GM18861 (cell line): Measurements from ENCODE around the gene MEGF11.

Source experiments
- ATAC-seq: cut with Tn5 transposase; IDR thresholded peaks from one replicate; pipeline ENCODE4 v1.9.1; 2021; ENCODE audit not compliant: unreplicated experiment

The MEGF11 gene

DNA sequence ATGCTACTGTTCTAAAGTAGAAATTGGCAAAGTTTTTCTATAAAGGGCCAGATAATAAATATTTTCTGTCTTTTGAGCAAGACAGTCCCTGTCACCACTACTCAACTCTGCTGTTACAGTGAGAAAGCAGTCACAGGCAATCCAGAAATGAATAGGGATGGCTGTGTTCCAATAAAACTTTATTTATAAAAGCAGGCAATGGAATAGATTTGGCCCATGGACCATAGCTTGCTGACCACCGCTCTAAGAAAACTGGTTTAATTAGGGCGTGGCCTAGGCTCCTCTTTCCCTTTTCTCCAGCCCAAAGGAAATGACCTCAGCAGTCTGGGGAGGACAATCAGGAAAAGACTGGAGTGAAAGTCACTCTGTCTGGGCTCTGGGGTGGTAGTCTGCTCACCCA, 183.8 kb downstream of the MEGF11 start:
- ATAC-seq: no peak

DNA sequence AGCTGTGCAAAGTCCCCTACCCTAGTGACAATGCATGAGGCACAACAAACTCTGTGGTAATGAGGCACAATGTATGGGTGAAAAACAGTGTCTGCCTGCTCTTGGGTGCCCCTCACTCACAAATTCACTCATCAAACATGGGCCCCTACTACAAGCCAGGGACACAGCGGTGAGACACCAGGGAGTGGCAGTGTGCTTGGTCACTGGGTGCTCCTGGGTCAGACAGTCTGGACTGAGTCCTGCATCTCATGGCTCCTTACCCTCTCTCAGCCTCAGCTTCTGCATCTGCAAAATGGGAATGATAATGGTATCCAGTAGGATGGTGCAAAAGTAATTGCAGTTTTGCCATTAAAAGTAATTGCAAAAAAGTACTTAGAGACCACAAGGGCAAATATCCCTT, 184.7 kb downstream of the MEGF11 start:
- no peak for ATAC-seq

DNA sequence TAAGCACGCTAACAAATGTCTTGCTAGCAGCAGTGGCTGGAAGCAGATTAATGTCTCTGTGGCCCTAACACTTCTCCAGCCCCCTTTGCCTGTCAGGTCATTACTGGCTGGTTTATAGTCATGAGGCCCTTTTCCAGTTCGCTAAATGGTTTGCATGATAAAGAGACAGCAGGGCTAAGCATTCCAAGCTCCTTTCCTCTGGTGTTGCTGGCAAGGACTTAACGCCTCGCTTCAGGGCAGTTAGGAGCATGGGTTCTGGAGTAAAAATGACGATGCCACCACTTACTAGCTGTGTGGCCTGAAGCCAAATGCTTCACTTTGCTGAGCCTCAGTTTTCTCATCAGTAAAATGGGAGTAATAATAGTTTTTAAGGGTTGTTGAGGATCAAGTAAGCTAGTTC, 185.9 kb downstream of the MEGF11 start:
- no peak for ATAC-seq

DNA sequence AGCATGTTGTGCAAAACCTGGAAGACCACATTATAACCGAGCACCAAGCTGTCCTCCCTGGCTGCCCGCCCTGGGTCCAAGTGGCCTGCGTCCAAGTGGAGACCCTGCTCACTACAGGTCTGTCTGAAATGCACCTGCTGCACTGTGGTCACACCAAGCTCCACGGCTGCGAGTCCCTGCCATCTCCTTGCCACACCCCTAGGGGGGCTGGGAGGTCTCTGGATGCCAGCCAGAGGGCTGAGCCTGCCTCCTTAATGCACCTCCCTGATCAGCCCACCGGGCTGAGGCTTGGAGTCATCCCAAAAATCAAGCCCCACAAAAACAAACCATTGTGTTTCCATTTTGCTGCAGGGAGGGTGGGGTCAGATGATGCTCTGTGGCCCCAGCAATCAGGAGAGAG, 187.1 kb downstream of the MEGF11 start:
- no peak for ATAC-seq

DNA sequence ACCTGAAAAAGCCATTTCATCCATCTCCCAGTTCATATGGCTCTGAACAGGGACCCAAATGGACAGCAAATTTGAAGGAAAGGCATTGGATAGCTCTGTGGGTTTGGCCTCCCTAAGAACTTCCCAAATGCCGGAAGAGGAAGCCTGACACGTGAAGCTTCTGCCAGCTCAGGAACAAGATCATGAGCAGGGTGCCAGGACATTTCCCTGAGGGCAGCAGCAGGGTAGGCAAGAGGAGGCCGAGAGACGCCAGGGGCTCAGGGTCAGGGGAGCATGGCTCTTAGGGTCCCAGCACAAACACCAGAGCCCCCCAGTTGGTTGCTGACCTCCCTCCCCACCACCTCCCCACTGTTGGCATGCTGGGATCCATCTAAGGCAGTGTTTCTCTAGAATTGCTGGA, 187.5 kb downstream of the MEGF11 start:
- no peak for ATAC-seq

DNA sequence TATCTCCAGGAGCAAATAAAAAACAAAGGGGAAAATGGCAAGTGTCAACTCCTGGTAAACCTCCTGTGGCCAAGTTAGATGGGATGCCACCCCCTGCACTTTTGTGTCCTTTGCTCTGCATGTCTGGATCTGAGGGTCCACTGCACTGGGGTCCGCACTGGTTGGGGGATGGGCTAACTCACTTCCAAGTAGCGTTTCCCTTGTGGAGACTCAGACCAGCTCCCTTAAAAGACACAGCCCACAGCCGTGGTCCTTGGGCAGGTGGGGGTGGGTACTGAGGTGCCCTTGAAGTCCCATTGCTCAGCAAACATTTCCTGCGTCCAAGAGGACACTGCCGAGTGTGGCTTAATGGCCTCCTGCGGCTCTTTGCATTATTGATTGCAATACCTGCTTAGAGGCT, 188.2 kb downstream of the MEGF11 start:
- no peak for ATAC-seq

DNA sequence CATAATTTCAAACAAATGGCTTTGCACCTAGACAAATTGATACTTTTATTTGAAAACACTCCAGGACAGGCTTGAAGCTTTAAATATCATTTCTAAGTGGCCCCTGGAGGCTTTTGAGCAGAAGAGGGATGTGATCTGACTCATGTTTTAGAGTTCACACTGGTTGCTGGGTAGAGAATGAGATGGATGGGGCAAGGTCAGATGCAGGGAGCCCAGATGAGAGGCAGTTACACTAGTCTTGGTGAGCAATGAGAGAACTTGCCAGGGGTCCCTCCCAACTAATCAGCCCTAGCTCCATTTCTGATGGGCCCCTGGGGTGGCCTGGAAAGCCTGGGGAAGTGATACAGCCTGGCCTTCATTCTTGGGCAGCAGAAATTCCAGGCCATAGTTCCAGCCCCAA, 190.4 kb downstream of the MEGF11 start:
- ATAC-seq: no peak

DNA sequence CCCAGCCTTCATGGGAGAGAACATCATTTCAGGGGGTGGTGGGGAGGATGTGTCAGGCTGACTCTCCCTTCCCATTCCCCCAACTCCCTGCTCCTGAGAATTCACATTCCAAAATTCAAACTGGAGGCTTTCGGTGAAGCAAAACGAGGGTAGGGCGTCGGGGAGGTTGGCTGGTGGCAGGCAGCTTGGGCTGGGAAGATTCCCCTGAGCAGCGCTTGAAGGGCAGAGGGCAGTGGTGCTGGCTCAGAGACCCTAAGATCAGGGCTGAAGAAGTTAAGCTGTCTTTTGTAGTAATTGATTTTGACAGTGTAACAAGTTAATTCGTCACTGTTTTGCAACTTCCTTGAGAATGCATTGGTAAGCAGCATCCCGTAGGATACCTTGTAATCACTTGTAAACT, 196.5 kb downstream of the MEGF11 start:
- no peak for ATAC-seq

DNA sequence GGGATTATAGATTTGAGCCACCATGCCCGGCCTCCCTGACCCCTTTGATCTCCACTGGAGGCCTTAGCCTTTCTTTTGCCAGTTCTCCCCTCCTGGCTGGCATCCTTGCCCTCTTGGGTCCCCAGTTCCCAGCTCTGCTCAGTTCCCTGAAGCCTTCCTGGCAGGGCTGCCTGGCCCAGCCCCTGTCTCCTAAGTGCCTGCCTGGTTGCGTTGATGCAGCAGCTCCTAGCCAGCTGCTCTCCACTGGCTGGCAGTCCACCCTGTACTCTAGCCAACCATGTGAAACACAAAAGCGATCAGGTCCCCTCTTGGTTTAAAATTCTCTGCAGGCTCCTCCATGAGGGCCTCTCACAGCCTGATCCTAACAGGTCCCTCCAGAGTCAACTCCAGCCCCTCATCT, 199.6 kb downstream of the MEGF11 start:
- no peak for ATAC-seq

DNA sequence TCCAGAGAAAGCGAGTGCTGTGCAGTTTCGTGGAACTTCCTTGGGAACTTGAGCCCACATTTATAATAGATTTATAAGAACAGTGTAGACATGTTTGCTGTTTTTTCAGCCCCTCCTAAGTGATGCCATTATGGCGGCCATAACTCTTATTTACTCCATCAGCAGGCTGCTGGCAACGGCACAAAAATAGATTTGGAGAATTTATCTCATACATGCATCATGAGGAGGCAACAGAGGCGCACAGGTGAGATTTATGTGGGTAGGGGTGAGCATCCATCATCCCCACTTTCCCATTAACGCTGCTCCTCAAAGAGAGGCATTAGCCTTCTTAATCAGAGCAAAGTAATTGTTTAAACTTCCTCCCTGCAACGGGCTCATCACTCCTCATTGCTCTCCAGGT, 201.7 kb downstream of the MEGF11 start:
- no peak for ATAC-seq

DNA sequence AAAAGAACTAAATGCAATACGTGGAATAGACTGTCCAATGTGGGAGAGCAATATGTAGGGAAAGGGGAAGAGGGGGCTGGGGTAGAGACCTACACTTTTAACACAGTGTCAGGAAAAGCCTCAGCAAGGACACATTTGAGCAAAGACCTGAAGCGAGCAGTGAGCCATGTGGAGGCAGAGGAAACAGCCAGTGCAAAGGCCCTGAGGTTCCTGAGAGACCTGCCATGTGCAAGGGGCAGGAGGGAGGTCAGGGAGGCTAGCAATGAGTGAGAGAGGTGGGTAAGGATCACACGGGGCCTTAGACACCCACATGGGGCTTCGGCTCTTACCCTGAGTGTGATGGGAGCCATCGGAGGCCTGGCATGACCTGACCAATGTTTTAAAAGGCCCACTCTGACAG, 203.3 kb downstream of the MEGF11 start:
- ATAC-seq: no peak

DNA sequence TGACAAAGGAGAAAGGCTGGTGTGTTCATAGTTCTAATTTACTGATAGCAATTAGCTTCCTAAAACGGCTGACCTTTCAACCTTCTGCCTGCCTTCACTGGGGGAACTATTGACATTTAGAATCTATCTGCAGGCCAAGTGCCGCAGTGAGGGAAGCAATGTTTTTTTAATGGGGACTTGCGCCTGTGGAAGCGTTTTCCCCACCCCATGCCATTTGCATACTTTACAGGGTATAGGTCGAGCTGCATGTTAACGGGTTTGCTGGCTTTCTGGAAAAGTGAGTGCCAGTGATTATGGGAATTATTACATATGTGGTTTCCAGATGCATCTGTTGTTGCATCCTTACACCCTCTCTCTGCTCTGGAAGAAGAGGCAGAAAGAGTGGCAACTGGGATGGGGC, 204.2 kb downstream of the MEGF11 start:
- no peak for ATAC-seq

DNA sequence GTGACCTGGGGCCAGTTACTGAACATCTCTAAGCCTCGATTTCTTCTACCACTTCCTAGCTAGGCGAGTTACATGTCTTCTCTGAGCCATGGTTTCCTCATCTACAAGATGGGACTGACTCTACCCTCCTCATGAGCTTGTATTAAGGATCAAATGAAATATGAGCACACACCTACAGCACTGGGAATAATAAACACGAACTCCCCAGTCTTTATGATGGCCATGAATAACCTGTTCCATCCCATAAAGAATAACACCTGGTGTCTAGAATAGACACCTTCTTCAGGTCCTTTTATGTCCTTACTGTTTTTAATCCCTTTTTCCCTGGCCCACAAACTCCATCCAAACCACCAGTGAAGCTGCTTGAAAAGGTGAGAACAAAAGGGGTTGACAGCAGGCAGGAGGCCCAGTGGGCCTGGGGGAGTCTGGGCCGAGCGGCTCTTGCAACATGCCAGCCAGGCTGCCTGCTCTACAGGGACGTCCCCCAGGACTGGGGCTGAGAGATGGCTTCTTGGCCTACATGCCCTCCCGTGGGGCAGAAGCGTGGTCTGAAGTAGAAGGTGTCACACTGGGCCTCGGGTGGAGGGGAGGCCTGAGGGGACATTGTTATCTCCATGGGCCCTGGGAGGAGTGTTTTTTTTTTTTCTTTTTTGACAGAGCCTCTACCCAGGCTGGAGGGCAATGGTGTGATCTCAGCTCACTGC, 206.1 kb downstream of the MEGF11 start:
- ATAC-seq: no peak

DNA sequence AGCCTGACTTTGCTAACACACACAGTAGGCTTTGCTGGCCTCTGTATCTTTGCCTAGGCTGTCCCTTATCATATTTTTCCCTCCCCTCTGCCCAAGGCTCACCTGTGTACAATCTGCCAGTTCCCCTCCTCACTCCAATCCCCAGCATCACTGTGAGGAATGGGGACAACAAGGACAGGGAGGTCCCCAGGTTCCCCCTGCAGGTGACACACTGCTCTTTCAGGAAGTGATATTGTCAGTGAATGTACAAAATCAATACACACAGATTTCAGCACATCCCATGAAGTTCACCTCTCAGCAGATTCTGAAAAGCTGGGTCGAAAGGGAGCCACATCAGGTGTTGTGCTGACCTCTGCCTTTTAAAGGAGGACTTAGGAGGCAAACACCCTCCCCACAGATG, 206.8 kb downstream of the MEGF11 start:
- ATAC-seq: no peak

DNA sequence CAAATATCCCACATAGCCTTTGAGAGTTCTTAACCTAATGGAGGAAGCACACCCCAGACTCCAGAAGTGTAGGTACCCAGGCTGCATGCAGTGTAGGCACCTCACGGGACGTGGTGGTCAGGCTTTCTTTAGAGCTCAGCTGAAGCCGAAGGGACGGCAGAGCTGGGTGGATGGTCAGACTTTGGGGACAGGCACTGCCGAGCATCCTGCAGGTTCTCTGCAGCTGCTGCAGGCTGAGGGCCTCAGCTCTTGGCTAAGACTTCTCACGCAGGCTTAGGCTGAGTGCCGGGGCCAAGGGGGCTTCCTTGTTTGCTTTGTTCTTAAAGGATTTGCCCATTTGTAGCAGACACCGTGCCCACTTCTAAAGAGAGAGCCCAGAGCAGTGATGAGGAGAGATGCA, 207.2 kb downstream of the MEGF11 start:
- no peak for ATAC-seq

DNA sequence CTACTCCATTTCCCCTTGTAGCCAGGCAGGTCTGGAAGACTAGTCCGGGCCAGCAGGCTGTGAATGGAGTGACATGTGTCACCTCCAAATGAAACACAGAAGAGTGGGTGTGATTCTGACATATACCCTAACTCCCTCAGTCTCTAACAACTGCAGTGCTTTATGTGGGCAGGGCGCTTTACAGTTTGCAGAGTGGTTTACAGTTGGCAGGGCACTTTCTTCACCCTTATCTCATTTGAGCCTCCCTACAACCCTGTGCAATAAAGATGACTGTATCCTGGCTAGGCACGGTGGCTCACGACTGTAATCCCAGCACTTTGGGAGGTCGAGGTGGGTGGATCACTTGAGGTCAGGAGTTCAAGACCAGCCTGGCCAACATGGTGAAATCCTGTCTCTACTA, 208.0 kb downstream of the MEGF11 start:
- ATAC-seq: no peak

DNA sequence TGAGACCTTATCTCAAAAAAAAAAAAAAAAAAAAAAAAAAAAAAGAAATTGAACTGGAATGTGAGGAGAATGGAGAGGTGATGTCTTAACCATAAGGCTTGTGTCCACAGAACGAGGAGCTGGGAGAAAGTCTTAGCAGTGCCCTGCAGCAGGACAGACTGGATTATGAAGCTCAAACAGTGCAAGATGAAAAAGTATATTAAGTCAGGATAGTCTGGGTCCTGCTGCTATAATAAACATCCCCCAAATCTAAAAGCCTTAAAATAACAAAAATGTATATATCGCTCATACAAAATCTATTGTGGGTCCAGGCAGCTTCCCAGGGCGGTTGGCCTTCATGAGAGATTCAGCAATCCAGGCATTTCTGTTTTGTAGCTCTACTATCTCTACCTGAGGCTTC, 208.7 kb downstream of the MEGF11 start:
- no peak for ATAC-seq

DNA sequence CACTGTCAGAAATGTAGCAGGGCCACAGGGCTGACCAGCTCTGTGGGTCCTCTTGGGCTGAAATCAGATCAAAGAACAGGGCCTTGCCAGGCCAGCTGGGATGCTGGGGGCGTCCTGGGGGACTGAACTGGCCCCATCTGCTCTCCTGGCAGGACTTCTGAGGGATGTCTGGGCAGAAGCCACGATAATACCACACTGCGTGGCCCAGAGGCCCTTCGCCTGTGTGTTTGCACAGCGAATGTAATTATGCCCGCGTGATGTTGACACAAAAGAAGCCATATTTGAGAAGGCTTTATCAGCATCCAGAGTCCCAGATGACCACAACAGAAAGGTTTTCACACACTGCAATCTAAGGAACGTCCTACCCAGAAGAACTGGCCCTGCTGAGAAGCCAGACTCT, 210.3 kb downstream of the MEGF11 start:
- no peak for ATAC-seq

DNA sequence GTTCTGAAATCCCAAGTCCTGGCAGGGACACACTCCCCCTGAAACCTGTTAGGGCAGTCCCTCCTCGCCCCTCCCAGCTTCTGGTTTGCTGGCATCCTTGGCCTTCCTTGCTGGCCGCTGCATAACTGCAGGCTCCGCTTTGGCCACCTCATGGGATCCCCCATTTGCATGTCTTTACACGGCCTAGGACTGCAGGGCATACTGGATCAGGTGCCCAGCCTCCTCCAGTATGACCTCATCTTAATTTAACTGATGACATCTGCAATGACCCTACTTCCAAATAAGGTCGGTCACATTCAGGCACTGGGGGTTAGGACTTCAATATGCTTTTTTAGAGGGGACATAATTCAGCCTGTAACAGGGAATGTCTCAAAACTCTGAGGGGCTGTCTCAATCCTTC, 210.9 kb downstream of the MEGF11 start:
- ATAC-seq: no peak

DNA sequence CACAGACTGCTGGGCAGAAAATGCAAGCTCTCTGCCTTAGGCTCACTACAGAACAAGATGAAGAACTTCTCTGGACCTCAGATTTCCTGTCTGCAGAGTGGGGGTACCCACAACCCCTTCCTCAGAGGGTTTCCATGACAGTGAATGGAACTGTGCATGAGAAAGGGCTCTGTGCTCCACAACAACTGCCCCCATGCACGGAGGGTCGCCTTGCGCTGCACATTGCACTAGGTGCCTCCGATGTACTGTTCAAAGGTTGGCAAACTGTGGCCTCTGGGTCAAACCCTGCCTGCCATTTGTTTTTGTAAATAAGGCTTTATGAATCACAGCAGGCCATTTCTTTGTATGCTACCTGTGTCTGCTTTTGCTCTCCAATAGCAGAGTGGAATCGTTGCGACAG, 212.3 kb downstream of the MEGF11 start:
- no peak for ATAC-seq

DNA sequence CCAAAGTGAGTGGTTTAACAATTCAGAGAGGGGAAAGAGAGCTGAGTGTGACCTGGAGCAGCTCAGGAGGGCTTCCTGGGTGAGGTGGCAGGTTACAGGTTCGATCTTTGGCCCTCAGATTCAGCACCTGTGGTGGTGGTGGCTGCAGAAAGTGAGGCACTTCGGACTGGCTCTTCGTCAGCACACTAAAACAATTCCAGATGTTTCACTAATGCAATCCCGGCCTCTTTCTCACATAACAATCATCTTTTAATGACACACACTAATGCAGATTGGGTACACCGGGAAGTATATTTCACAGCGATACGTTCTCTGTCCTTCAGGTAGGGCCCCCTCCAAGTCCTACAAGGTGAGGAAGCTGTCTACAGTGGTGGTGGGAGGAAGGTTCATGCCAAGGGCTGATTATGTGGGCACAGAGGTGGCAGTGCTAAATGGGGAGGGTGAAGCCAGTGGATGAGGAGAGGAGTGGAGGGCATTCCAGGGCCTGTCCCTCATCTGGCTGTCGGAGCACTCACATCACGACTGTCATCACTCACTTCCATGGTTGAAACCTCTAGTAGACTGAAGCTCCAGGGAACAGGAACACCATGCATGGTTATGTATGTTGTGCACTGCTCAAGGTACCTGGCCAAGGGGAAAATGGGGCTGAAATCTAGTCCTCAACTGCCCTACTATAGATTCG, 213.2 kb downstream of the MEGF11 start:
- no peak for ATAC-seq

DNA sequence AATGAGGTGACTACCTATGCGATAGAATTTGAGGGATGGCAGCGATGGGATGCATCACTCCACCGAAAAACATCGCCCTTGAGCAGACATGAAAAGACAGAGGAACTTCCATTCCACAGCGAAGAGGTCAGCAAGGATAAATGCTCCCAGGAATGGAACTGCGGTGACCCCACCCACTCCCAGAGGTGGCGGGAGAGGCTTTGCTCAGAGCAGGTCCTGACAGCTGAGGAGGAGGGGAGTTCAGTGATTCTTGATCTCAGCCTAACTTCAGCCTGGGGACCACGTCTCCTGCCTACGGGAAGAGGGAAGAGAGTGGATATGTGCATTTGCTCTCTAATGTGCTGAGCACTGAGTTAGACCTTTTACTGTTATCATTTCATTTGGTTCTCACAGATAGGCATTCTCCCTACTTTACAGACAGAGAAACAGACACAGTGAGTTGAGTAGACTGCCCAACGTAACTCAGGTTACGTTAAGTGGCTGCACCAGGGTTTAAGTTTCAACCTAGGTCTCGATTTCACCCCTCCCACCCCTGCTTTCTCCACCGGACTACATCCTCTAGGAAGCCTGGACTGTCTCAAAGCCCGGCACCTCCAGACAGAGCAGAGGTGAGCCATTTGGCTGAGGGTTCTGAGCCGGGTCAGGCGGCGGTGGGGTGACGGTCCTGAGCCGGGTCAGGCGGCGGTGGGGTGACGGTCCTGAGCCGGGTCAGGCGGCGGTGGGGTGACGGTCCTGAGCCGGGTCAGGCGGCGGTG, 214.3 kb downstream of the MEGF11 start:
- no peak for ATAC-seq
